Natural killer cell (primary cell): ENCODE measurements around the gene FCRLB. TPM values are rescaled to one million over a fixed set of nuclear protein-coding genes. Genes with fewer than 3 reads are reported as not detected.

ENCODE experiments used
- ATAC-seq, 3 donors: fragments of 150-1000 bp in 2 of 3; fragments of 200-7000 bp in 1 of 3; cut with Tn5 transposase; 1 replicate in 1 of 3; 2 replicates in 2 of 3; pipeline ENCODE4 v1.10.0; 2021; ENCODE audit warnings: mild to moderate bottlenecking in 2 of 3, moderate library complexity in 2 of 3
- DNase-seq, 2 donors: peaks; one replicate each; pipeline versions ENCODE4 v3.0.0 to v3.0.0-alpha.2; 2013 to 2021; ENCODE audit warnings: mixed read lengths in 1 of 2
- H3K27ac ChIP-seq: one replicate; pipeline ENCODE4 v1.5.1; 2013; ENCODE audit warnings: mild to moderate bottlenecking, low read length
- H3K27me3 ChIP-seq: one replicate; pipeline ENCODE4 v1.6.1; 2013; ENCODE audit warnings: low read length; ENCODE audit not compliant: control insufficient read depth, insufficient read depth
- H3K36me3 ChIP-seq: one replicate; pipeline ENCODE4 v1.6.1; 2013; ENCODE audit warnings: low read length; ENCODE audit not compliant: control insufficient read depth, insufficient read depth
- H3K4me1 ChIP-seq: one replicate; pipeline ENCODE4 v1.6.1; 2013; ENCODE audit warnings: low read length; ENCODE audit not compliant: control insufficient read depth, insufficient read depth
- H3K4me3 ChIP-seq: one replicate; pipeline ENCODE4 v1.5.1; 2013; ENCODE audit warnings: low read length
- H3K9me3 ChIP-seq: one replicate; pipeline ENCODE4 v1.6.1; 2013; ENCODE audit warnings: low read length; ENCODE audit not compliant: control insufficient read depth, insufficient read depth
- H3K27ac Mint-ChIP-seq, 2 donors: one replicate each; pipeline ENCODE4 v1.8.0; 2022; ENCODE audit warnings: mild to moderate bottlenecking in 2 of 2, mixed read lengths in 2 of 2, moderate library complexity in 1 of 2
- H3K27me3 Mint-ChIP-seq, 2 donors: one replicate each; pipeline ENCODE4 v1.8.0; 2022; ENCODE audit warnings: low read depth in 2 of 2, mixed read lengths in 2 of 2
- H3K36me3 Mint-ChIP-seq: one replicate; pipeline ENCODE4 v1.8.0; 2022; ENCODE audit warnings: mixed read lengths
- H3K4me1 Mint-ChIP-seq, 2 donors: one replicate each; pipeline ENCODE4 v1.8.0; 2022; ENCODE audit warnings: mixed read lengths in 2 of 2
- H3K4me3 Mint-ChIP-seq: one replicate; pipeline ENCODE4 v1.8.0; 2022; ENCODE audit warnings: mild to moderate bottlenecking, moderate library complexity, mixed read lengths
- H3K9me3 Mint-ChIP-seq, 2 donors: one replicate each; pipeline ENCODE4 v1.8.0; 2022; ENCODE audit warnings: mixed read lengths in 2 of 2
- CTCF ChIP-seq: fragments of 200-600 bp; IDR thresholded peaks from one replicate; pipeline ENCODE4 v1.8.0; 2022; ENCODE audit warnings: antibody characterized with exemption
- WGBS: methylation state at CpG from one replicate; pipeline ENCODE4 v1.1.7; 2013; ENCODE audit warnings: missing lambda C conversion rate; ENCODE audit not compliant: insufficient coverage; 5-methylcytosine and 5-hydroxymethylcytosine counted together
- intact Hi-C: fragments of 100-400 bp; cut with micrococcal nuclease; formaldehyde crosslinking; loops from one replicate; pipeline ENCODE4 v1.14.2; 2022
- total RNA-seq, 4 donors: library from RNA; stranded (reverse); fragments of 120-200 nt in 1 of 4; gene quantifications; one replicate each; pipeline versions ENCODE4 v1.2.3 to v1.2.4, GENCODE V29; 2013 to 2022

FCRLB gene
- total RNA-seq, 3 donors from 2014 or later (not counting 1 experiment from before 2014, with no cell fraction given), result 3.6 to 6.2 (median 5.2) TPM

- Mint-ChIP-seq H3K4me3 (no peak overlapping the region), H3K36me3 (no peaks in the 10 kb centered on the region), H3K27ac (peak overlapping the region; percentile 36 to 98), H3K9me3 (no peaks in the 10 kb centered on the region), H3K27me3 (no peaks in the 10 kb centered on the region), H3K4me1 (peaks cover 52 to 53% of the 10 kb centered on the region in 2 donors)
- no peak for ATAC-seq
- Histone ChIP-seq H3K27ac (no peak overlapping the region), H3K9me3 (no peaks in the 10 kb centered on the region), H3K4me3 (no peak overlapping the region), H3K4me1 (peaks cover 39% of the 10 kb centered on the region), H3K27me3 (no peaks in the 10 kb centered on the region), H3K36me3 (no peaks in the 10 kb centered on the region)
- 47% methylated on average over 6 of the region's 6 CpGs for WGBS
- TF ChIP-seq CTCF, result no peak
- peak in 1 of 2 donors; percentile 43 for DNase-seq
- intact Hi-C loops, result loop anchor here (10.0 kb wide), 1 partner anchor 515 kb away; the partner anchor contains the start of gene FCER1G
These were observed 8.8 kb downstream of the FCRLB start for GRCh38 chr1:161730050-161730564.

GRCh38 chr1:161731241-161731640 lies 9.9 kb downstream of the FCRLB start:
- no peaks in the 10 kb centered on the region for H3K9me3 ChIP-seq
- no peak overlapping the region for H3K27ac ChIP-seq
- H3K4me3 ChIP-seq, result no peak overlapping the region
- Mint-ChIP-seq H3K9me3 (no peaks in the 10 kb centered on the region), H3K4me1 (peaks cover 42 to 47% of the 10 kb centered on the region in 2 donors), H3K4me3 (no peak overlapping the region), H3K27me3 (no peaks in the 10 kb centered on the region), H3K27ac (no peak overlapping the region), H3K36me3 (no peaks in the 10 kb centered on the region)
- no peaks in the 10 kb centered on the region for H3K27me3 ChIP-seq
- 92% methylated on average over 4 of the region's 6 CpGs for WGBS
- TF ChIP-seq CTCF, result no peak
- no peaks in the 10 kb centered on the region for H3K36me3 ChIP-seq
- intact Hi-C loops, result loop anchor here (10.0 kb wide), 1 partner anchor 516 kb away; the partner anchor contains the start of gene FCER1G
- no peak for DNase-seq
- ATAC-seq, result no peak
- H3K4me1 ChIP-seq, result peaks cover 28% of the 10 kb centered on the region

- H3K36me3 Mint-ChIP-seq, result no peaks in the 10 kb centered on the region
- H3K27ac Mint-ChIP-seq, result no peak overlapping the region
- intact Hi-C loops, result loop anchor here (10.0 kb wide), 1 partner anchor 517 kb away; the partner anchor contains the start of gene FCER1G
- DNase-seq, result no peak
- H3K4me3 Mint-ChIP-seq, result no peak overlapping the region
- ATAC-seq, result no peak
- Histone ChIP-seq H3K27ac (no peak overlapping the region), H3K4me3 (no peak overlapping the region), H3K4me1 (peaks cover 27% of the 10 kb centered on the region), H3K36me3 (no peaks in the 10 kb centered on the region), H3K27me3 (no peaks in the 10 kb centered on the region), H3K9me3 (no peaks in the 10 kb centered on the region)
- H3K27me3 Mint-ChIP-seq, result no peaks in the 10 kb centered on the region
- no peaks in the 10 kb centered on the region for H3K9me3 Mint-ChIP-seq
- 76% methylated on average over 3 of the region's 5 CpGs for WGBS
- TF ChIP-seq CTCF, result no peak
- H3K4me1 Mint-ChIP-seq, result peaks cover 40 to 51% of the 10 kb centered on the region in 2 donors
These were observed 10.8 kb downstream of the FCRLB start for GRCh38 chr1:161731981-161732718.
